Suprapubic skin (tissue), 4 donors: Measurements from ENCODE around the gene RNF38.

Experiments
- CTCF ChIP-seq, 2 donors: fragments of 200-600 bp in 1 of 2; fragments of 450-650 bp in 1 of 2; sonication (generic) in 1 of 2; IDR thresholded peaks; one replicate each; pipeline ENCODE4 v1.5.1; 2016 to 2019; ENCODE audit warnings: antibody characterized with exemption in 2 of 2, mild to moderate bottlenecking in 1 of 2, moderate library complexity in 1 of 2
- POLR2A ChIP-seq, 2 donors: fragments of 450-650 bp; IDR thresholded peaks; one replicate each; pipeline ENCODE4 v1.6.1; 2017; ENCODE audit warnings: antibody characterized with exemption in 2 of 2, mild to moderate bottlenecking in 2 of 2, moderate library complexity in 2 of 2
- POLR2AphosphoS5 ChIP-seq, 3 donors: sonication (generic); formaldehyde crosslinking; IDR thresholded peaks; one replicate each; pipeline ENCODE4 v1.6.1; 2017; ENCODE audit warnings: antibody characterized with exemption in 3 of 3

- no peak for TF ChIP-seq POLR2A (IDR thresholded peaks at IDR 0.05)
- no peak for TF ChIP-seq POLR2AphosphoS5 (IDR thresholded peaks at IDR 0.05)
- no peak for TF ChIP-seq CTCF (IDR thresholded peaks at IDR 0.05)
These were observed 33.3 kb upstream of the RNF38 start for GRCh38 chr9:36433386-36433785.
